Small intestine (tissue), 7 donors: ENCODE data around the gene FAM234A. TPM values are rescaled to one million over a fixed set of nuclear protein-coding genes. Genes with fewer than 3 reads are reported as not detected.
"Not testable (repeated sequence)": the region's sequence is repeated elsewhere in the genome, so short reads cannot be mapped to it uniquely, and the experiment has no call there.

Source experiments
- DNase-seq, 2 donors: peaks; one replicate each; pipeline versions ENCODE4 v3.0.0 to v3.0.0-alpha.2; 2013
- FAIRE-seq: peaks from 2 replicates; lab custom pipeline; 2012; peaks lifted over from hg19 to GRCh38; lab: Jason Lieb, UNC
- H3K27ac ChIP-seq, 3 donors: one replicate each; pipeline ENCODE4 v1.5.1; 2013; ENCODE audit warnings: low read length in 2 of 3, mild to moderate bottlenecking in 2 of 3, control low read depth in 1 of 3, inconsistent platforms in 1 of 3, low read depth in 1 of 3, moderate library complexity in 1 of 3
- H3K27me3 ChIP-seq, 3 donors: one replicate each; pipeline ENCODE4 v1.6.1; 2013; ENCODE audit warnings: low read length in 3 of 3, inconsistent platforms in 1 of 3; ENCODE audit not compliant: control insufficient read depth in 3 of 3, insufficient read depth in 3 of 3
- H3K36me3 ChIP-seq, 3 donors: one replicate each; pipeline ENCODE4 v1.6.1; 2013; ENCODE audit warnings: low read length in 3 of 3, inconsistent platforms in 1 of 3, low read depth in 1 of 3, mild to moderate bottlenecking in 1 of 3, moderate library complexity in 1 of 3; ENCODE audit not compliant: control insufficient read depth in 3 of 3, insufficient read depth in 2 of 3
- H3K4me1 ChIP-seq, 3 donors: one replicate each; pipeline ENCODE4 v1.6.1; 2013; ENCODE audit warnings: low read length in 2 of 3, inconsistent platforms in 1 of 3, low read depth in 1 of 3, mild to moderate bottlenecking in 1 of 3, moderate library complexity in 1 of 3; ENCODE audit not compliant: control insufficient read depth in 3 of 3, insufficient read depth in 2 of 3
- H3K4me3 ChIP-seq, 3 donors: one replicate each; pipeline ENCODE4 v1.5.1; 2013; ENCODE audit warnings: low read length in 3 of 3, control low read depth in 1 of 3, inconsistent platforms in 1 of 3, low read depth in 1 of 3, mild to moderate bottlenecking in 1 of 3, moderate library complexity in 1 of 3
- H3K9me3 ChIP-seq, 2 donors: one replicate each; pipeline ENCODE4 v1.6.1; 2013; ENCODE audit warnings: low read depth in 1 of 2, low read length in 1 of 2; ENCODE audit not compliant: control insufficient read depth in 2 of 2, insufficient read depth in 1 of 2
- WGBS, 3 donors: extraction: QIAGEN DNeasy Blood & Tissue Kit; methylation state at CpG; one replicate each; pipeline ENCODE4 v1.1.7; 2013; 5-methylcytosine and 5-hydroxymethylcytosine counted together
- polyA plus RNA-seq, 4 donors: library from polyadenylated mRNA; stranded (reverse) in 3 of 4; unstranded in 1 of 4; fragments of 200-250 nt in 3 of 4; fragments of 120-200 nt in 1 of 4; gene quantifications; one replicate each; pipeline versions ENCODE4 v1.2.1 to v1.2.3, GENCODE V29; 2013
- donor health status: healthy with polysubstance abuse.
- donor health status: control.
- donor health status: control.
- donor health status: Bipolar disorder and iron deficiency.
- donor health status: healthy.

The FAM234A gene
- polyA plus RNA-seq, 4 donors = 56.5 to 107 (median 66.3) TPM

- peaks cover 0 to 4% (median 2%) of the 10 kb centered on the region in 3 donors for H3K4me1 ChIP-seq
- peaks cover 6 to 65% (median 19%) of the 10 kb centered on the region in 3 donors for H3K36me3 ChIP-seq
- DNase-seq (no peak), FAIRE-seq (no peak)
- no peak overlapping the region for H3K4me3 ChIP-seq
- no peaks in the 10 kb centered on the region for H3K9me3 ChIP-seq
- no peaks in the 10 kb centered on the region for H3K27me3 ChIP-seq
- WGBS, 3 donors = 84 to 93% (median 86%) methylated on average over 16 to 17 of the region's 17 CpGs
- H3K27ac ChIP-seq = no peak overlapping the region
Observed at GRCh38 chr16:263944-264343, 29.3 kb downstream of the FAM234A start.

- Histone ChIP-seq H3K27me3 (no peaks in the 10 kb centered on the region), H3K36me3 (peaks cover 6 to 60% (median 15%) of the 10 kb centered on the region in 3 donors), H3K27ac (no peak overlapping the region), H3K4me3 (no peak overlapping the region), H3K4me1 (peaks cover 0 to 4% (median 2%) of the 10 kb centered on the region in 3 donors), H3K9me3 (no peaks in the 10 kb centered on the region)
- 90 to 93% (median 90%) methylated on average over 22 to 23 of the region's 23 CpGs for WGBS, 3 donors
- FAIRE-seq (no peak), DNase-seq (no peak)
Observed at GRCh38 chr16:264440-264951, 29.9 kb downstream of the FAM234A start.

DNA sequence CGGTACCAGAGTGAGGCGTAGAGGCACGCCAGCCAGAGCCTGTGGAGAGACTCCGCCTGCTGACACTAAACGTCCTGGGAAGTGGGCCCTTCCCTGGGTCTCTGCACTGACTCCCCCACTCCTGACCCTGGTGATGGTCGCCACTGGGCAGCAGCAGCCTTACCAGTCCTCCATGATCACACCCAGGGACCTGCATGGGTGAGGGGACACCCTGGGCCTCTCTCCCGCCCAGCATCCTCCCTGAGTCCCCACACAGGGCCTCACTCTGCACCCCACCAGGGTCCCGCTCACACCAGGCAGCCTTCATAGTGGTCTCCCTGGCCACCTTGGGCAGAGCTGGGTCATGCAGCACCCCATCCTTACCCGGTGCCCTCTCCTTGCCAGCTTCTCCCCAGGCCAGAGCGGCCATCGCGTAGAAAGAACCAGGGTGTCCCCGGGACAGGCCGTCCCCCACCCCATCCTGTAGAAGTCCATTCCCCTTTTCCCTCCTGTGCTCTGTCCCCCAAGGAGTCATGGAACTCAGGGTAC is 30.4 kb downstream of the FAM234A start:
- Histone ChIP-seq H3K27me3 (no peaks in the 10 kb centered on the region), H3K27ac (peak overlapping the region in 2 of 3 donors; percentile 43 to 57), H3K4me1 (peaks cover 0 to 4% (median 2%) of the 10 kb centered on the region in 3 donors), H3K9me3 (no peaks in the 10 kb centered on the region), H3K36me3 (peaks cover 3 to 54% (median 15%) of the 10 kb centered on the region in 3 donors), H3K4me3 (no peak overlapping the region)
- no peak for FAIRE-seq
- 88 to 90% (median 89%) methylated on average over 14 of the region's 14 CpGs for WGBS, 3 donors
- DNase-seq = no peak

DNA sequence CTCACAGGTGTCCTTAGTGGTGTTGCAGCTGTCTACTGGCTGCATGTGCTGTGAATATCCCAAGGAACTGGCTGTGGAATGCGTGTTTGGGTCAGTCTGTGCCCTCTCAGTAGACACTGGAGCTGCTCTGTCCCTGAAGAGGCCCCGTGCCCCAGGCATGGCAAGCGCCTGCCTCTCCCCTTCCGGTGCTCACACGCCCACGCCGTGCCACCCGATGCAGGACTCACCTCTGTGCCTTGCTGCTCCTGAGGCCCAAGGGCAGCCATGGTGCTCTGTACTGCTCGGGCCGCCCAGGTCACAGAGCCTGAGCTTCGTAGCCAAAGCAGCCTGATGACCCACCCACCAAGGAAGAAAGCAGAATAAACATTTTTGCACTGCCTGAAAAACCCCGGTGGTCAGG is 31.1 kb downstream of the FAM234A start:
- DNase-seq (peak in 1 of 2 donors; percentile 74), FAIRE-seq (no peak)
- Histone ChIP-seq H3K27ac (peak overlapping the region in 2 of 3 donors; percentile 43 to 57), H3K4me3 (no peak overlapping the region), H3K27me3 (no peaks in the 10 kb centered on the region), H3K4me1 (peaks cover 0 to 4% (median 2%) of the 10 kb centered on the region in 3 donors), H3K36me3 (peaks cover 3 to 48% (median 15%) of the 10 kb centered on the region in 3 donors), H3K9me3 (no peaks in the 10 kb centered on the region)
- WGBS, 3 donors = 8 to 63% (median 28%) methylated on average over 10 to 12 of the region's 12 CpGs

GRCh38 chr16:266258-267164 is 31.9 kb downstream of the FAM234A start:
- Histone ChIP-seq H3K36me3 (peaks cover 3 to 40% (median 15%) of the 10 kb centered on the region in 3 donors), H3K4me1 (peaks cover 0 to 4% (median 2%) of the 10 kb centered on the region in 3 donors), H3K9me3 (no peaks in the 10 kb centered on the region), H3K27me3 (no peaks in the 10 kb centered on the region), H3K4me3 (no peak overlapping the region), H3K27ac (peak overlapping the region in 2 of 3 donors; percentile 43 to 57)
- no peak for DNase-seq
- WGBS, 3 donors = 50 to 61% (median 53%) methylated on average over 25 of the region's 25 CpGs
- no peak for FAIRE-seq

DNA sequence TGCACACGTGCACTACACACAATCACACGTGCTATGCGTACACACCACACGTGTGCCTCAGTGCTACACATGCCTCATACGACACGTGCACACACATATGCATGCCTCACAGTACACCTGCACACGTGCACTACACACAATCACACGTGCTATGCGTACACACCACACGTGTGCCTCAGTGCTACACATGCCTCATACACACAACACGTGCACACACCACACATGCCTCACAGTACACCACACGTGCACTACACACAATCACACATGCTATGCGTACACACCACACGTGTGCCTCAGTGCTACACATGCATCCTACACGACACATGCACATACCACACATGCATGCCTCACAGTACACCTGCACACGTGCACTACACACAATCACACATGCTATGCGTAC is 32.9 kb downstream of the FAM234A start:
- not testable (repeated sequence) for H3K9me3 ChIP-seq, DNase-seq, H3K4me1 ChIP-seq, FAIRE-seq, H3K27me3 ChIP-seq, H3K4me3 ChIP-seq
- Histone ChIP-seq H3K36me3 (peaks cover 3 to 29% (median 15%) of the 10 kb centered on the region in 3 donors), H3K27ac (peak overlapping the region in 1 of 3 donors; percentile 89)
- 78 to 84% (median 83%) methylated on average over 17 of the region's 17 CpGs for WGBS, 3 donors

GRCh38 chr16:268141-269053 is 33.8 kb downstream of the FAM234A start:
- 18 to 54% (median 34%) methylated on average over 38 to 40 of the region's 40 CpGs for WGBS, 3 donors
- peak in 1 of 2 donors; percentile 96 for DNase-seq

More at GRCh38 chr16:268141-269053, 33.8 kb downstream of the FAM234A start:
- peak overlapping the region in 1 of 3 donors; percentile 56 for H3K4me3 ChIP-seq
- peaks cover 0 to 4% (median 2%) of the 10 kb centered on the region in 3 donors for H3K4me1 ChIP-seq
- no peaks in the 10 kb centered on the region for H3K9me3 ChIP-seq
- peak overlapping the region in 2 of 3 donors; percentile 89 to 94 for H3K27ac ChIP-seq
- H3K27me3 ChIP-seq = peaks cover 0 to 10% (median 0%) of the 10 kb centered on the region in 3 donors
- peaks cover 0 to 23% (median 11%) of the 10 kb centered on the region in 3 donors for H3K36me3 ChIP-seq
- no peak for FAIRE-seq
